ENCODE data around the gene APBB1. TPM values are rescaled to one million over a fixed set of nuclear protein-coding genes. Genes with fewer than 3 reads are reported as not detected.

Gene APBB1
- total RNA-seq, 1 experiment from 2014 or later, result 83.8 TPM

DNA sequence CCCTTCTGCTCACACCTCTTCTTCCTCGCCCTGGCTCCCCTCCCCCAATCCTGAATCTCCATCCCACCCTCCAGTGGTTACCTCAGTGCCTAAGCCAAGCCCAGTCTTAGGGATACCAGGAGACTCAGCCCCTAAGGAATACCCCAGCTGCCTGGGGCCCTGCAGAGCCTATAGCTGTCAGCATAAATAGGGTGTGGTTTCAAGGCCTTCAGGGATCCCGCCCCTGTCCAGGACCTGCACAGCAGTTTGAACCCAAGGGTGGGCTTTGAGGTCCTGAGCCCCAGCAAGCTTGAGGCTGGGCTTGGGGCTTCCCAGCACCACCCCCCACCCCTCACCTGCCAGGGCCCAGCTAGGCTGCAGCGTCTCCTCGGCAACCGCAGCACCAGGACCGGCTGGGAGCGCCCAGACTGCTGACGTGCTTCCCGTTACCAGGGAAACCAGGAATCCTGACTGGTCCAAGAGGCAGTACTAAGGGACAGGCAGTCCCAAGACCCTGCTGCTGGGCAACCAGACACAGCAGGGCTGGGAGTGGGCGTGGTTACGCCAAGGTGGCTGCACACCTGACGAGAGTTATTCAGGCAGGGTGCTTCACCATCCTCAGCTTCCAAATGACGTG, 13.7 kb downstream of the APBB1 start:
- ChIA-PET CTCF (no interaction called here), POLR2A (ENCODE audit: low non-redundant PET) (no interaction called here)
- intact Hi-C loops (cut with micrococcal nuclease; ENCODE audit: unreplicated experiment), result no loop called here

DNA sequence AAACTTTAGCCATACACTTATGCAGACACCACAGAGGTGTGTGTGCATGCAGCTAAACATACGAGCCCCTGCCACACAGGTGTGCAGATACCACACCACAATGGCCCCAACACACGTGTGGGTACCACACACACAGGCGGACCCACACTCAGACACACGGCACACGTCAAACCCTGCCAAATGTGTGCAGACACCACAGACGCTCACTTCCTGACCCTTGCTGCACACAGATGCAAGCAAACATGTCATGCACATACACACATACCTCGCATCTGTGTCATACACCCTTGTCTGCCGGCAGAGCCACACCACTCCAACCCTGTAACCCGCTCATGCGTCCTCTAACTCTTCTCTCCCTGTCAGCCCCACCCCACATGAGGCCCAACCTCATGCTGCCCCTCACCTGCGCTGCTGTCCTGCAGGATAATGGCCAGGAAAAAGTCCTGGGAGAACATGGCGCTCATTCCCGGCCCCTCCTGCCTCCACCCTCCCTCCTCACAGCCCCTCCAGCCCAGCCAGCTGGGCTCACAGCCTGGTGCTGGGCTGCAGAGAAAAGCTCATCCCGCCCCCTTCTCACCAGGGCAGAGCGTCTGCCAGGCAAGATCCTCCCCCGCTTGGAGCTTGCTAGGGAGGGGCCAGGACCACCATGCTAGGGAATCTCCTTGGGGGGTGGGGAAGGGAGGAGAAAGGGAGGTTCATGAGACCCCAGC, 14.4 kb downstream of the APBB1 start:
- POLR2A ChIA-PET (ENCODE audit: low non-redundant PET), result interaction anchor here (0.6 kb wide), 1 partner anchor 67 kb away, joined by 3 read pairs; no protein-coding TSS in a partner anchor
- intact Hi-C loops (cut with micrococcal nuclease; ENCODE audit: unreplicated experiment), result no loop called here
- no TSS peak for BruUV-seq (replicated peaks)
- Histone ChIP-seq H3K4me3 (ENCODE audit: low read depth, low read length, poor library complexity, severe bottlenecking) (no peak overlapping the region), H3K27ac (ENCODE audit: low read depth, low read length, poor library complexity, severe bottlenecking) (no peak overlapping the region), H3K4me1 (ENCODE audit: insufficient read depth, low read length, poor library complexity, severe bottlenecking) (peaks cover 8% of the 10 kb centered on the region), H3K36me3 (ENCODE audit: insufficient read depth, low read length, poor library complexity, severe bottlenecking) (peaks cover 18% of the 10 kb centered on the region), H3K27me3 (replicated peaks; ENCODE audit: insufficient read depth, low read depth, low read length, poor library complexity) (no peaks in the 10 kb centered on the region), H3K9me3 (ENCODE audit: low read depth, low read length, poor library complexity, severe bottlenecking) (no peaks in the 10 kb centered on the region)
- TF ChIP-seq, protein P1, sequence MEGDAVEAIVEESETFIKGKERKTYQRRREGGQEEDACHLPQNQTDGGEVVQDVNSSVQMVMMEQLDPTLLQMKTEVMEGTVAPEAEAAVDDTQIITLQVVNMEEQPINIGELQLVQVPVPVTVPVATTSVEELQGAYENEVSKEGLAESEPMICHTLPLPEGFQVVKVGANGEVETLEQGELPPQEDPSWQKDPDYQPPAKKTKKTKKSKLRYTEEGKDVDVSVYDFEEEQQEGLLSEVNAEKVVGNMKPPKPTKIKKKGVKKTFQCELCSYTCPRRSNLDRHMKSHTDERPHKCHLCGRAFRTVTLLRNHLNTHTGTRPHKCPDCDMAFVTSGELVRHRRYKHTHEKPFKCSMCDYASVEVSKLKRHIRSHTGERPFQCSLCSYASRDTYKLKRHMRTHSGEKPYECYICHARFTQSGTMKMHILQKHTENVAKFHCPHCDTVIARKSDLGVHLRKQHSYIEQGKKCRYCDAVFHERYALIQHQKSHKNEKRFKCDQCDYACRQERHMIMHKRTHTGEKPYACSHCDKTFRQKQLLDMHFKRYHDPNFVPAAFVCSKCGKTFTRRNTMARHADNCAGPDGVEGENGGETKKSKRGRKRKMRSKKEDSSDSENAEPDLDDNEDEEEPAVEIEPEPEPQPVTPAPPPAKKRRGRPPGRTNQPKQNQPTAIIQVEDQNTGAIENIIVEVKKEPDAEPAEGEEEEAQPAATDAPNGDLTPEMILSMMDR (conservative IDR thresholded peaks at IDR 0.05; ENCODE audit: low read depth, low read length), result no peak
- TF ChIP-seq EZH2 (IDR thresholded peaks at IDR 0.05; ENCODE audit: borderline replicate concordance, low read depth, low read length, poor library complexity, severe bottlenecking), result no peak
- no peak for DNase-seq (ENCODE audit: low spot score)
- CTCF ChIA-PET, result no interaction called here

More for the DNA sequence above, 13.7 kb downstream of the APBB1 start:
- BruUV-seq (replicated peaks), result no TSS peak
- peaks cover 8% of the 10 kb centered on the region for H3K4me1 ChIP-seq (ENCODE audit: insufficient read depth, low read length, poor library complexity, severe bottlenecking)
- H3K27ac ChIP-seq (ENCODE audit: low read depth, low read length, poor library complexity, severe bottlenecking), result no peak overlapping the region
- H3K9me3 ChIP-seq (ENCODE audit: low read depth, low read length, poor library complexity, severe bottlenecking), result no peaks in the 10 kb centered on the region
- no peak for DNase-seq (ENCODE audit: low spot score)
- TF ChIP-seq, protein P1 (conservative IDR thresholded peaks at IDR 0.05; ENCODE audit: low read depth, low read length), result no peak
- no peak for TF ChIP-seq EZH2 (IDR thresholded peaks at IDR 0.05; ENCODE audit: borderline replicate concordance, low read depth, low read length, poor library complexity, severe bottlenecking)
- peaks cover 18% of the 10 kb centered on the region for H3K36me3 ChIP-seq (ENCODE audit: insufficient read depth, low read length, poor library complexity, severe bottlenecking)
- no peak overlapping the region for H3K4me3 ChIP-seq (ENCODE audit: low read depth, low read length, poor library complexity, severe bottlenecking)
- no peaks in the 10 kb centered on the region for H3K27me3 ChIP-seq (replicated peaks; ENCODE audit: insufficient read depth, low read depth, low read length, poor library complexity)

DNA sequence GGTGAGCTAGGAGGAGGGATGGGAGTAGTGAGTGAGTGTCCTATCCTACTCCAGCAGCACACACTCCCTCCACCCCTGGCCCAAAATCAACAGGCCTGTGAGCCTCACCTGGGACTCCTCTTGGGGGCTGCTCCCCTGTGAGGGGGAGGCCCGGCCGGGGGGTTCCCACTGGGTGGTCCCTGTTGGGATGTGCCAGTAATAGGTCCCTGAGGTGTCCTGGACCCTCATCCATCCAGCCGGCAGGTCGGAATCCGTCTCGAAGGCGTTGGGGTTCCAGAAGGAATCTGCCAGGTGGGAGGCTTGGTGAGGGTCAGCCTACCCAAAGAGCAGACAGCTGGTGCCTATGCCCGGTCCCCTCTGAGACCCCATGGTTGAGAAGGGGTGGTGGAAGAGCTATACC, 15.4 kb downstream of the APBB1 start:
- intact Hi-C loops (cut with micrococcal nuclease; ENCODE audit: unreplicated experiment), result no loop called here
- Histone ChIP-seq H3K4me1 (ENCODE audit: insufficient read depth, low read length, poor library complexity, severe bottlenecking) (peaks cover 8% of the 10 kb centered on the region), H3K9me3 (ENCODE audit: low read depth, low read length, poor library complexity, severe bottlenecking) (no peaks in the 10 kb centered on the region), H3K4me3 (ENCODE audit: low read depth, low read length, poor library complexity, severe bottlenecking) (no peak overlapping the region), H3K27me3 (replicated peaks; ENCODE audit: insufficient read depth, low read depth, low read length, poor library complexity) (no peaks in the 10 kb centered on the region), H3K27ac (ENCODE audit: low read depth, low read length, poor library complexity, severe bottlenecking) (no peak overlapping the region), H3K36me3 (ENCODE audit: insufficient read depth, low read length, poor library complexity, severe bottlenecking) (peaks cover 16% of the 10 kb centered on the region)
- DNase-seq (ENCODE audit: low spot score), result no peak
- ChIA-PET POLR2A (ENCODE audit: low non-redundant PET) (no interaction called here), CTCF (no interaction called here)
- BruUV-seq (replicated peaks), result no TSS peak
- TF ChIP-seq EZH2 (IDR thresholded peaks at IDR 0.05; ENCODE audit: borderline replicate concordance, low read depth, low read length, poor library complexity, severe bottlenecking), result no peak
- TF ChIP-seq, protein P1 (conservative IDR thresholded peaks at IDR 0.05; ENCODE audit: low read depth, low read length), result no peak

Measured in A673 (cell line).